Rectal smooth muscle tissue (tissue), 1 donor: Measurements from ENCODE around the gene SWAP70.
"Not testable (repeated sequence)": the region's sequence is repeated elsewhere in the genome, so short reads cannot be mapped to it uniquely, and the experiment has no call there.

Source experiments
- H3K27ac ChIP-seq: one replicate; pipeline ENCODE4 v1.7.0; 2013; ENCODE audit warnings: low read depth, low read length, inconsistent platforms
- H3K27me3 ChIP-seq: one replicate; pipeline ENCODE4 v1.7.0; 2013; ENCODE audit warnings: low read length; ENCODE audit not compliant: control insufficient read depth, insufficient read depth
- H3K36me3 ChIP-seq: one replicate; pipeline ENCODE4 v1.7.0; 2013; ENCODE audit warnings: low read length; ENCODE audit not compliant: control insufficient read depth, insufficient read depth
- H3K4me1 ChIP-seq: one replicate; pipeline ENCODE4 v1.7.0; 2013; ENCODE audit warnings: low read length; ENCODE audit not compliant: control insufficient read depth, insufficient read depth
- H3K4me3 ChIP-seq: one replicate; pipeline ENCODE4 v1.7.0; 2013; ENCODE audit warnings: low read length
- H3K9ac ChIP-seq: one replicate; pipeline ENCODE4 v1.7.0; 2013; ENCODE audit warnings: low read length

SWAP70 gene

GRCh38 chr11:9680028-9680427 is 16.2 kb downstream of the SWAP70 start:
- no peaks in the 10 kb centered on the region for H3K27me3 ChIP-seq
- H3K4me3 ChIP-seq = no peak overlapping the region
- no peaks in the 10 kb centered on the region for H3K36me3 ChIP-seq
- no peaks in the 10 kb centered on the region for H3K4me1 ChIP-seq
- no peak overlapping the region for H3K9ac ChIP-seq
- H3K27ac ChIP-seq = no peak overlapping the region

- no peak overlapping the region for H3K27ac ChIP-seq
Observed at GRCh38 chr11:9681583-9682372, 17.9 kb downstream of the SWAP70 start.

GRCh38 chr11:9687711-9688477 is 24.0 kb downstream of the SWAP70 start:
- Histone ChIP-seq H3K4me1 (peaks cover 13% of the 10 kb centered on the region), H3K27me3 (no peaks in the 10 kb centered on the region), H3K27ac (peak overlapping the region; percentile 29), H3K36me3 (no peaks in the 10 kb centered on the region), H3K4me3 (no peak overlapping the region), H3K9ac (no peak overlapping the region)

More at GRCh38 chr11:9681583-9682372, 17.9 kb downstream of the SWAP70 start:
- Histone ChIP-seq H3K4me3 (no peak overlapping the region), H3K9ac (no peak overlapping the region), H3K36me3 (no peaks in the 10 kb centered on the region), H3K4me1 (no peaks in the 10 kb centered on the region), H3K27me3 (no peaks in the 10 kb centered on the region)

- H3K36me3 ChIP-seq = no peaks in the 10 kb centered on the region
- H3K4me3 ChIP-seq = no peak overlapping the region
- no peak overlapping the region for H3K9ac ChIP-seq
- peak overlapping the region; percentile 29 for H3K27ac ChIP-seq
- H3K4me1 ChIP-seq = peaks cover 13% of the 10 kb centered on the region
- H3K27me3 ChIP-seq = no peaks in the 10 kb centered on the region
Observed at GRCh38 chr11:9688716-9689511, 25.0 kb downstream of the SWAP70 start.

- Histone ChIP-seq H3K4me1 (peaks cover 13% of the 10 kb centered on the region), H3K27ac (peak overlapping the region; percentile 29), H3K27me3 (no peaks in the 10 kb centered on the region), H3K36me3 (no peaks in the 10 kb centered on the region), H3K9ac (no peak overlapping the region), H3K4me3 (no peak overlapping the region)
Observed at GRCh38 chr11:9689721-9690120, 25.8 kb downstream of the SWAP70 start.

- Histone ChIP-seq H3K27me3 (no peaks in the 10 kb centered on the region), H3K4me3 (no peak overlapping the region), H3K4me1 (peaks cover 13% of the 10 kb centered on the region), H3K36me3 (peaks cover 4% of the 10 kb centered on the region), H3K9ac (no peak overlapping the region), H3K27ac (no peak overlapping the region)
Observed at GRCh38 chr11:9691865-9692264, 28.0 kb downstream of the SWAP70 start.

GRCh38 chr11:9692691-9693090 is 28.8 kb downstream of the SWAP70 start:
- Histone ChIP-seq H3K27ac (no peak overlapping the region), H3K4me1 (peaks cover 13% of the 10 kb centered on the region), H3K36me3 (peaks cover 4% of the 10 kb centered on the region), H3K9ac (no peak overlapping the region), H3K4me3 (no peak overlapping the region), H3K27me3 (no peaks in the 10 kb centered on the region)

GRCh38 chr11:9693801-9694553 is 30.1 kb downstream of the SWAP70 start:
- Histone ChIP-seq H3K36me3 (peaks cover 4% of the 10 kb centered on the region), H3K27me3 (no peaks in the 10 kb centered on the region), H3K4me3 (no peak overlapping the region), H3K9ac (no peak overlapping the region), H3K4me1 (peaks cover 9% of the 10 kb centered on the region), H3K27ac (no peak overlapping the region)

- not testable (repeated sequence) for H3K36me3 ChIP-seq, H3K4me1 ChIP-seq, H3K27ac ChIP-seq, H3K9ac ChIP-seq, H3K4me3 ChIP-seq, H3K27me3 ChIP-seq
Observed at GRCh38 chr11:9695228-9695627, 31.4 kb downstream of the SWAP70 start.

- H3K27ac ChIP-seq = no peak overlapping the region
- peaks cover 4% of the 10 kb centered on the region for H3K36me3 ChIP-seq
- no peak overlapping the region for H3K4me3 ChIP-seq
- no peak overlapping the region for H3K9ac ChIP-seq
- no peaks in the 10 kb centered on the region for H3K4me1 ChIP-seq
- H3K27me3 ChIP-seq = no peaks in the 10 kb centered on the region
Observed at GRCh38 chr11:9697766-9698165, 33.9 kb downstream of the SWAP70 start.

- no peak overlapping the region for H3K4me3 ChIP-seq
- no peaks in the 10 kb centered on the region for H3K4me1 ChIP-seq
- no peak overlapping the region for H3K9ac ChIP-seq
- H3K27me3 ChIP-seq = no peaks in the 10 kb centered on the region
- no peak overlapping the region for H3K27ac ChIP-seq
- H3K36me3 ChIP-seq = peaks cover 3% of the 10 kb centered on the region
Observed at GRCh38 chr11:9700105-9700801, 36.4 kb downstream of the SWAP70 start.
